ENCODE results near the gene OXSM. TPM values are rescaled to one million over a fixed set of nuclear protein-coding genes. Genes with fewer than 3 reads are reported as not detected.

OXSM gene
- total RNA-seq, 4 donors from 2014 or later, result 5.8 to 9.7 (median 7.3) TPM

- no peak for TF ChIP-seq POLR2AphosphoS5 (IDR thresholded peaks at IDR 0.05)
- no peak for TF ChIP-seq POLR2A (IDR thresholded peaks at IDR 0.05)
- TF ChIP-seq EP300 (IDR thresholded peaks at IDR 0.05), result no peak
- no peak for TF ChIP-seq CTCF (IDR thresholded peaks at IDR 0.05)
- H3K27me3 ChIP-seq, result no peaks in the 10 kb centered on the region
- H3K9me3 ChIP-seq, result no peaks in the 10 kb centered on the region
- H3K4me1 ChIP-seq, result no peaks in the 10 kb centered on the region
- no peak overlapping the region for H3K4me3 ChIP-seq
- WGBS, result no CpG with 5 or more reads among the region's 2 CpGs
- H3K36me3 ChIP-seq, result no peaks in the 10 kb centered on the region
- no peak overlapping the region for H3K27ac ChIP-seq
- DNase-seq (ENCODE audit: low spot score in 2 of 2), result no peak
Measured at GRCh38 chr3:25836579-25836978, 46.7 kb downstream of the OXSM start.

- Histone ChIP-seq H3K9me3 (no peaks in the 10 kb centered on the region), H3K36me3 (no peaks in the 10 kb centered on the region), H3K27ac (no peak overlapping the region), H3K27me3 (no peaks in the 10 kb centered on the region), H3K4me3 (no peak overlapping the region), H3K4me1 (no peaks in the 10 kb centered on the region)
- DNase-seq (ENCODE audit: low spot score in 2 of 2), result no peak
- TF ChIP-seq CTCF (IDR thresholded peaks at IDR 0.05) (no peak), EP300 (IDR thresholded peaks at IDR 0.05) (no peak), POLR2AphosphoS5 (IDR thresholded peaks at IDR 0.05) (no peak), POLR2A (IDR thresholded peaks at IDR 0.05) (no peak)
- WGBS, result no CpG with 5 or more reads among the region's 1 CpG
Measured at GRCh38 chr3:25837038-25837437, 47.1 kb downstream of the OXSM start.

GRCh38 chr3:25840099-25840498 is 50.2 kb downstream of the OXSM start:
- WGBS, result 94% methylated on average over 3 of the region's 3 CpGs
- TF ChIP-seq POLR2AphosphoS5 (IDR thresholded peaks at IDR 0.05) (no peak), CTCF (IDR thresholded peaks at IDR 0.05) (no peak), POLR2A (IDR thresholded peaks at IDR 0.05) (no peak), EP300 (IDR thresholded peaks at IDR 0.05) (no peak)
- H3K27ac ChIP-seq, result no peak overlapping the region

GRCh38 chr3:25843332-25843731 is 53.4 kb downstream of the OXSM start:
- H3K4me3 ChIP-seq, result no peak overlapping the region
- H3K9me3 ChIP-seq, result no peaks in the 10 kb centered on the region
- H3K36me3 ChIP-seq, result no peaks in the 10 kb centered on the region
- DNase-seq (ENCODE audit: low spot score in 2 of 2), result no peak
- no peaks in the 10 kb centered on the region for H3K4me1 ChIP-seq
- no peaks in the 10 kb centered on the region for H3K27me3 ChIP-seq
- 37% methylated on average over 3 of the region's 3 CpGs for WGBS
- TF ChIP-seq POLR2A (IDR thresholded peaks at IDR 0.05), result no peak
- no peak for TF ChIP-seq CTCF (IDR thresholded peaks at IDR 0.05)
- TF ChIP-seq POLR2AphosphoS5 (IDR thresholded peaks at IDR 0.05), result no peak
- TF ChIP-seq EP300 (IDR thresholded peaks at IDR 0.05), result no peak
- no peak overlapping the region for H3K27ac ChIP-seq

More at GRCh38 chr3:25840099-25840498, 50.2 kb downstream of the OXSM start:
- no peak for DNase-seq (ENCODE audit: low spot score in 2 of 2)
- Histone ChIP-seq H3K4me1 (no peaks in the 10 kb centered on the region), H3K27me3 (no peaks in the 10 kb centered on the region), H3K9me3 (no peaks in the 10 kb centered on the region), H3K4me3 (no peak overlapping the region), H3K36me3 (no peaks in the 10 kb centered on the region)

Other genes with a start within 250 kb of the OXSM start
- 100 to 1,000 TPM in 1 of 4 donors, 10 to 100 TPM in 3; 59.3 to 160 (median 83.5) TPM for gene TOP2B, start 125.2 kb upstream of the OXSM start, total RNA-seq
- 10 to 100 TPM; 20.1 to 42.5 (median 23.8) TPM for gene NGLY1, start 6.6 kb upstream of the OXSM start, total RNA-seq

Data from suprapubic skin (tissue), 4 donors.